BLaER1 treated with 17β-estradiol and CSF1 and Interleukin-3, amounts not matched to agents 10 nM and 100 nM (cell line): Measurements from ENCODE around the gene RD3L.
A peak's percentile ranks its signal among the peaks of the same experiment; 100 is the strongest.

Experiments used
- H3K27ac ChIP-seq, 11 experiments: shearing (Covaris generic); formaldehyde crosslinking; 2 replicates each; pipeline ENCODE4 v1.8.1; 2022
- H3K27me3 ChIP-seq, 11 experiments: shearing (Covaris generic); formaldehyde crosslinking; 2 replicates each; pipeline ENCODE4 v1.8.1; 2022
- H3K36me3 ChIP-seq, 11 experiments: shearing (Covaris generic); formaldehyde crosslinking; 2 replicates each; pipeline ENCODE4 v1.8.1; 2022
- H3K4me1 ChIP-seq, 10 experiments: shearing (Covaris generic); formaldehyde crosslinking; 2 replicates each; pipeline ENCODE4 v1.8.1; 2022
- H3K4me2 ChIP-seq, 11 experiments: shearing (Covaris generic); formaldehyde crosslinking; 2 replicates each; pipeline ENCODE4 v1.8.1; 2022
- H3K4me3 ChIP-seq, 10 experiments: shearing (Covaris generic); formaldehyde crosslinking; 2 replicates each; pipeline ENCODE4 v1.8.1; 2022
- H3K9ac ChIP-seq, 11 experiments: shearing (Covaris generic); formaldehyde crosslinking; 2 replicates each; pipeline ENCODE4 v1.8.1; 2022
- H3K9me3 ChIP-seq, 11 experiments: shearing (Covaris generic); formaldehyde crosslinking; replicated peaks in 1 of 11; 2 replicates each; pipeline ENCODE4 v1.8.1; 2022
- H4K20me1 ChIP-seq, 11 experiments: shearing (Covaris generic); formaldehyde crosslinking; 2 replicates each; pipeline ENCODE4 v1.8.1; 2022
- Cebpa-rat ChIP-seq, 11 experiments: shearing (Covaris generic); IDR thresholded peaks; 2 replicates each; pipeline ENCODE4 v1.8.1; 2022

The RD3L gene

GRCh38 chr14:103905842-103906456 lies 36.4 kb downstream of the RD3L start:
- Histone ChIP-seq H3K27me3 (no peaks in the 10 kb centered on the region), H3K27ac (no peak overlapping the region), H3K9ac (no peak overlapping the region), H3K4me2 (peak overlapping the region in 6 of 11 experiments; percentile 8 to 35 (median 22); a peak in 6 of 22 replicates), H3K4me1 (peaks cover 13 to 25% (median 20%) of the 10 kb centered on the region in 10 experiments), H4K20me1 (peaks cover 0 to 12% (median 0%) of the 10 kb centered on the region in 11 experiments; a peak in 6 of 22 replicates), H3K36me3 (peaks cover 0 to 12% (median under 1%) of the 10 kb centered on the region in 11 experiments; a peak in 9 of 22 replicates), H3K9me3 (no peaks in the 10 kb centered on the region), H3K4me3 (no peak overlapping the region)
- TF ChIP-seq Cebpa-rat (IDR thresholded peaks at IDR 0.05) = no peak

- no peak overlapping the region for H3K4me2 ChIP-seq
- H3K4me1 ChIP-seq = peaks cover 2 to 14% (median 8%) of the 10 kb centered on the region in 10 experiments; a peak in 18 of 20 replicates
- no peak overlapping the region for H3K4me3 ChIP-seq
- no peak overlapping the region for H3K27ac ChIP-seq
- no peak for TF ChIP-seq Cebpa-rat (IDR thresholded peaks at IDR 0.05)
- H3K9ac ChIP-seq = no peak overlapping the region
- no peaks in the 10 kb centered on the region for H3K27me3 ChIP-seq
- peaks cover 0 to 5% (median 0%) of the 10 kb centered on the region in 11 experiments; a peak in 1 of 22 replicates for H4K20me1 ChIP-seq
- H3K9me3 ChIP-seq = no peaks in the 10 kb centered on the region
- H3K36me3 ChIP-seq = peaks cover 0 to 10% (median 0%) of the 10 kb centered on the region in 11 experiments; a peak in 3 of 22 replicates
Measured at GRCh38 chr14:103904493-103905107, 37.7 kb downstream of the RD3L start.

GRCh38 chr14:103899833-103900232 lies 42.5 kb downstream of the RD3L start:
- Histone ChIP-seq H3K9ac (no peak overlapping the region), H3K4me1 (no peaks in the 10 kb centered on the region), H3K27me3 (no peaks in the 10 kb centered on the region), H4K20me1 (no peaks in the 10 kb centered on the region), H3K9me3 (peaks cover 9 to 19% (median 15%) of the 10 kb centered on the region in 11 experiments; a peak in 20 of 22 replicates), H3K4me2 (no peak overlapping the region), H3K4me3 (no peak overlapping the region), H3K36me3 (no peaks in the 10 kb centered on the region), H3K27ac (no peak overlapping the region)
- no peak for TF ChIP-seq Cebpa-rat (IDR thresholded peaks at IDR 0.05)

- H4K20me1 ChIP-seq = no peaks in the 10 kb centered on the region
- no peak overlapping the region for H3K4me2 ChIP-seq
- peaks cover 0 to 5% (median 0%) of the 10 kb centered on the region in 10 experiments; a peak in 3 of 20 replicates for H3K4me1 ChIP-seq
- H3K27ac ChIP-seq = no peak overlapping the region
- H3K27me3 ChIP-seq = no peaks in the 10 kb centered on the region
- H3K36me3 ChIP-seq = no peaks in the 10 kb centered on the region
- H3K4me3 ChIP-seq = no peak overlapping the region
- TF ChIP-seq Cebpa-rat (IDR thresholded peaks at IDR 0.05) = no peak
- peaks cover 9 to 19% (median 15%) of the 10 kb centered on the region in 11 experiments; a peak in 20 of 22 replicates for H3K9me3 ChIP-seq
- H3K9ac ChIP-seq = no peak overlapping the region
Measured at GRCh38 chr14:103899316-103899715, 43.0 kb downstream of the RD3L start.

GRCh38 chr14:103898711-103899110 lies 43.6 kb downstream of the RD3L start:
- TF ChIP-seq Cebpa-rat (IDR thresholded peaks at IDR 0.05) = no peak
- Histone ChIP-seq H3K4me3 (no peak overlapping the region), H3K4me1 (peaks cover 0 to 10% (median 0%) of the 10 kb centered on the region in 10 experiments; a peak in 6 of 20 replicates), H3K9me3 (peaks cover 9 to 19% (median 15%) of the 10 kb centered on the region in 11 experiments; a peak in 20 of 22 replicates), H3K4me2 (no peak overlapping the region), H3K36me3 (no peaks in the 10 kb centered on the region), H4K20me1 (no peaks in the 10 kb centered on the region), H3K27me3 (no peaks in the 10 kb centered on the region), H3K27ac (no peak overlapping the region), H3K9ac (no peak overlapping the region)

- H3K4me3 ChIP-seq = no peak overlapping the region
- H3K4me1 ChIP-seq = peaks cover 0 to 10% (median 0%) of the 10 kb centered on the region in 10 experiments; a peak in 6 of 20 replicates
- no peak overlapping the region for H3K4me2 ChIP-seq
- H3K27me3 ChIP-seq = no peaks in the 10 kb centered on the region
- H3K27ac ChIP-seq = no peak overlapping the region
- no peaks in the 10 kb centered on the region for H3K36me3 ChIP-seq
- TF ChIP-seq Cebpa-rat (IDR thresholded peaks at IDR 0.05) = no peak
- H3K9me3 ChIP-seq = peaks cover 9 to 19% (median 15%) of the 10 kb centered on the region in 11 experiments; a peak in 20 of 22 replicates
- H4K20me1 ChIP-seq = no peaks in the 10 kb centered on the region
- H3K9ac ChIP-seq = no peak overlapping the region
Measured at GRCh38 chr14:103898204-103898603, 44.1 kb downstream of the RD3L start.

GRCh38 chr14:103897075-103897947 lies 45.0 kb downstream of the RD3L start:
- Histone ChIP-seq H3K36me3 (no peaks in the 10 kb centered on the region), H3K4me1 (peaks cover 0 to 10% (median 0%) of the 10 kb centered on the region in 10 experiments; a peak in 6 of 20 replicates), H4K20me1 (no peaks in the 10 kb centered on the region), H3K27ac (no peak overlapping the region), H3K9ac (no peak overlapping the region), H3K27me3 (no peaks in the 10 kb centered on the region), H3K9me3 (peaks cover 9 to 19% (median 15%) of the 10 kb centered on the region in 11 experiments; a peak in 20 of 22 replicates), H3K4me2 (no peak overlapping the region), H3K4me3 (no peak overlapping the region)
- TF ChIP-seq Cebpa-rat (IDR thresholded peaks at IDR 0.05) = no peak

- Histone ChIP-seq H3K9ac (no peak overlapping the region), H3K36me3 (no peaks in the 10 kb centered on the region), H3K4me2 (no peak overlapping the region), H4K20me1 (no peaks in the 10 kb centered on the region), H3K9me3 (peaks cover 9 to 19% (median 15%) of the 10 kb centered on the region in 11 experiments; a peak in 20 of 22 replicates), H3K27ac (no peak overlapping the region), H3K4me3 (no peak overlapping the region), H3K4me1 (peaks cover 0 to 10% (median 0%) of the 10 kb centered on the region in 10 experiments; a peak in 6 of 20 replicates), H3K27me3 (no peaks in the 10 kb centered on the region)
- TF ChIP-seq Cebpa-rat (IDR thresholded peaks at IDR 0.05) = no peak
Measured at GRCh38 chr14:103896578-103896977, 45.8 kb downstream of the RD3L start.

GRCh38 chr14:103894723-103895059 lies 47.6 kb downstream of the RD3L start:
- Histone ChIP-seq H3K4me3 (no peak overlapping the region), H3K4me1 (peaks cover 14 to 26% (median 17%) of the 10 kb centered on the region in 10 experiments), H3K9me3 (peaks cover 9 to 19% (median 15%) of the 10 kb centered on the region in 11 experiments; a peak in 20 of 22 replicates), H3K4me2 (no peak overlapping the region; a peak in 1 of 22 replicates), H4K20me1 (no peaks in the 10 kb centered on the region), H3K9ac (no peak overlapping the region), H3K27me3 (no peaks in the 10 kb centered on the region), H3K27ac (no peak overlapping the region), H3K36me3 (no peaks in the 10 kb centered on the region)
- TF ChIP-seq Cebpa-rat (IDR thresholded peaks at IDR 0.05) = no peak
